ENCODE results near the gene MESD.
A peak's percentile ranks its signal among the peaks of the same experiment; 100 is the strongest.

Gene MESD

DNA sequence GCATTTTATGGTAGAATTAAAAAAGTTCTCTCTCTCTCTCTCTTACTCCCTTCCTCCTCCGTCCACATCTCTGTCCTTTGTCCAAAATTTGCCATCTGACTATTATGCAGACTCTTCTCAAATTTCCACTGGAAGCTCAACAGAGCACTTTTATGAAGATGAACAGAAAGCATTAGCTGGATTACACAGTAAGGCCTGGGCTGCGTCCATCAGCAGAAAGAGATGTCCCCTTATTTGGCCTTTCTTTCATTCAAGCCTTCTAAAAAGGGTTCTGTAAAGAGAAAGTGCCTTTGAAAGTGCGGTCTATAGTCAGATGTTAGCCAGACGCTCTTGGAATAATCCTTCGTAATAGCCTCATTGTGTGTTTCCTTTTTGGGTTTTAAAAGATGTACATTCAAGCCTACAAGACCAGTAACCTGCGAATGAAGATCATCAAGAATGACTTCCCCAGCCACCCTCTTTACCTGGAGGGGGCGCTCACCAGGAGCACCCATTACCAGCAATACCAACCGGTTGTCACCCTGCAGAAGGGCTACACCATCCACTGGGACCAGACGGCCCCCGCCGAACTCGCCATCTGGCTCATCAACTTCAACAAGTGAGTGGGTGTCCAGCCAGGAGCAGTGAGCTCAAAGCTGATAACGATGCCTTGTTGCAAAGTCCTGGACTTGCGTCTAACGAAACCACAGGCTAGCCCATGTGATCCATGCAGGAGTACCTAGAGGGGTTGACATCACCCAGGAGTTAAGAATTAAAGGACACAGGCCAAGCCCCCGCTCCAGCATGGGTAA lies 53.1 kb downstream of the MESD start:
- H3K9me3 ChIP-seq (ENCODE audit: control insufficient read depth, low read length): no peaks in the 10 kb centered on the region
- H3K4me1 ChIP-seq (ENCODE audit: control insufficient read depth, insufficient read depth, low read length, poor library complexity, severe bottlenecking): peaks cover 29% of the 10 kb centered on the region
- H3K36me3 ChIP-seq (ENCODE audit: control insufficient read depth, insufficient read depth, low read length): peaks cover 2% of the 10 kb centered on the region
- H3K27ac ChIP-seq (ENCODE audit: low read depth, low read length, severe bottlenecking): peak overlapping the region; percentile 43
- 91 to 92% methylated on average over 14 to 16 of the region's 16 CpGs for WGBS, 2 experiments (ENCODE audit: insufficient coverage in 2 of 2)
- no peak overlapping the region for H3K4me3 ChIP-seq (ENCODE audit: extremely low read depth, insufficient read depth, low read length, poor library complexity, severe bottlenecking)

DNA sequence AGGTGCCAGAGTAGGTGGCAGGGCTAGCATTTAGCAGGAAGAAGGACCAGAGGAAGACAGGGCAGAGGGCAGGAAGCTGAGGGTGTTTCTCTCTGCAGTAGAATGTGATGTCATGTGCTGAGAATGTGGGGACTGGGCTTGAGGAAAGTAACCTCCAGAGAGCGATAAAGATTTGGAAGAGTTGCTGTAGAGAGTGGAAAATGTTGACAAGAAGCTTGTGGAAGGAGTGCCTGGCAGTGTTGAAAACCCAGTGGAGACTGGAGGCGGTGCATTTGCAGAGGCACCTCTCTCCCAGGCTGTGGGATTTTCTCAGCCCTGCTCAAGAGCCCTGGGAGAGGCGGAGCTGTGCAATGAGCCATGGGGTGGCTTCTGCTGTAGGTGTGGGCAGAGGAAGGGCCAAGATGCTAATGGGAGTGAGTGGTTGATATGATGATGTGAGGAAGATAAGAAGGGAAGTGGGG lies 54.8 kb downstream of the MESD start:
- Histone ChIP-seq H3K27ac (ENCODE audit: low read depth, low read length, severe bottlenecking) (peak overlapping the region; percentile 86), H3K36me3 (ENCODE audit: control insufficient read depth, insufficient read depth, low read length) (no peaks in the 10 kb centered on the region), H3K4me1 (ENCODE audit: control insufficient read depth, insufficient read depth, low read length, poor library complexity, severe bottlenecking) (peaks cover 29% of the 10 kb centered on the region), H3K9me3 (ENCODE audit: control insufficient read depth, low read length) (no peaks in the 10 kb centered on the region), H3K4me3 (ENCODE audit: extremely low read depth, insufficient read depth, low read length, poor library complexity, severe bottlenecking) (no peak overlapping the region)
- WGBS, 2 experiments (ENCODE audit: insufficient coverage in 2 of 2): 44 to 63% methylated on average over 2 to 3 of the region's 3 CpGs

DNA sequence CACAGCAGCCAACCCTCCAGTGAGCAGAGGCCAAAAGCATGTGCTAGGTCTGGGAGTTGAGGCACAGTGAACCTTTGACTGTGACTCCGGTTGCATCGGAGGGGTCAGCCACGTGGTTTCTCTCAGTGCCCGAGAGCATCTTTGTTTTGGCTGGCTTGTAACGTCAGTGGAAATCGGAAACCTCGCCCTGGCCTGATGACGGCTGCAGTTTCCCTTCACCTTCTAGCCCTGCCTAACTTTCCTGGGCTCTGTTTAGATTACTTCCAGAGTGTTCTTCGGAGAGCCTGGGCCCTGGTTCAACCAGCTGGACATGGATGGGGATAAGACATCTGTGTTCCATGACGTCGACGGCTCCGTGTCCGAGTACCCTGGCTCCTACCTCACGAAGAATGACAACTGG lies 56.6 kb downstream of the MESD start:
- H3K4me1 ChIP-seq (ENCODE audit: control insufficient read depth, insufficient read depth, low read length, poor library complexity, severe bottlenecking): peaks cover 29% of the 10 kb centered on the region
- H3K36me3 ChIP-seq (ENCODE audit: control insufficient read depth, insufficient read depth, low read length): no peaks in the 10 kb centered on the region
- 96% methylated on average over 14 to 15 of the region's 15 CpGs for WGBS, 2 experiments (ENCODE audit: insufficient coverage in 2 of 2)
- H3K4me3 ChIP-seq (ENCODE audit: extremely low read depth, insufficient read depth, low read length, poor library complexity, severe bottlenecking): no peak overlapping the region
- no peaks in the 10 kb centered on the region for H3K9me3 ChIP-seq (ENCODE audit: control insufficient read depth, low read length)
- no peak overlapping the region for H3K27ac ChIP-seq (ENCODE audit: low read depth, low read length, severe bottlenecking)

DNA sequence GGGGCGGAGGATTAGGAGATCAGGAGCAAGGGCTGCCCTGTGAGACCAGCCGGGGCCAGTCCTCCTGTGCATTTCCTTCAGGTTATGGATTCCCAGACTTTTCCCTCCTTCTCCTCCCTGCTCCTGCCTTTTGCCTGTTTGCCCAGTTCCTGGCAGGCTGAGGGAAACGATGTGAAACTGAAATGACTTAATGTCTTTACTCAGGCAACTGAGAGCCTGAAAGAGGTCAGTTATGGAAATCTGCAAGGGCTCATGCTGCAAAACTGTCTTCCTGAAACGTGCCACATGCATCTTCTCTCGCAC lies 57.2 kb downstream of the MESD start:
- 83 to 87% methylated on average over 2 to 3 of the region's 5 CpGs for WGBS, 2 experiments (ENCODE audit: insufficient coverage in 2 of 2)
- Histone ChIP-seq H3K27ac (ENCODE audit: low read depth, low read length, severe bottlenecking) (no peak overlapping the region), H3K9me3 (ENCODE audit: control insufficient read depth, low read length) (no peaks in the 10 kb centered on the region), H3K36me3 (ENCODE audit: control insufficient read depth, insufficient read depth, low read length) (no peaks in the 10 kb centered on the region), H3K4me1 (ENCODE audit: control insufficient read depth, insufficient read depth, low read length, poor library complexity, severe bottlenecking) (peaks cover 29% of the 10 kb centered on the region), H3K4me3 (ENCODE audit: extremely low read depth, insufficient read depth, low read length, poor library complexity, severe bottlenecking) (no peak overlapping the region)

DNA sequence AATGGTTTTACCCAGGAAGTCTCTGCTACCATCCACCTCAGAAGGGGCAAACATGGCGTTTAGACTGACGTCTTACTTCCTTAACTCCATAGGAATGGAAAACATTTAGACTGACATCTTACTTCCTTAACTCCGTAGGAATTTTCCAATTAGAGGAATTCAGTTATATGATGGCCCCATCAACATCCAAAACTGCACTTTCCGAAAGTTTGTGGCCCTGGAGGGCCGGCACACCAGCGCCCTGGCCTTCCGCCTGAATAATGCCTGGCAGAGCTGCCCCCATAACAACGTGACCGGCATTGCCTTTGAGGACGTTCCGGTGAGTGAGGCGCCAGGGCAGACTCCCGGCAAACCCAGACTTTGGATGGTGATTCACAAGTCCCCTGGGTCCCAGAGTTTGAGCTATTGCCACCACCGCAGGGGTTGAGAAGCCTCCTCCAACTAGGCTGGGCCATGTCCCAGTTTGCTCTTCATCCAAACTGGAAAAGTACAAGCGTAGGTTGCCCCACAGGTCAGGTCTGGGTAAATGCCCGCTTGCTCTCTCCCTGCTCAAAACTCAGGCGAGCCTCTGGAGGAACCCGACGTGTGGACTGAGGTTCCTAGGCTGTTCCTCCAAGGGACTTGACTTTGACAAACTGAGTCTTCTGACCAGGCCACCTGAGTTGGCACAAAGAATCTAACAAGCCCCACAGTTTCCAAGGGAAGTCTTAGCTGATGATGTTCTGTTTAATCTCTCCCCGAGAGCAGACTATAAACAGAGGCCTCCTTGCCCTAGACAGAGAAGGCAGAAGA lies 57.7 kb downstream of the MESD start:
- no peaks in the 10 kb centered on the region for H3K9me3 ChIP-seq (ENCODE audit: control insufficient read depth, low read length)
- no peak overlapping the region for H3K4me3 ChIP-seq (ENCODE audit: extremely low read depth, insufficient read depth, low read length, poor library complexity, severe bottlenecking)
- peaks cover 29% of the 10 kb centered on the region for H3K4me1 ChIP-seq (ENCODE audit: control insufficient read depth, insufficient read depth, low read length, poor library complexity, severe bottlenecking)
- WGBS, 2 experiments (ENCODE audit: insufficient coverage in 2 of 2): 96 to 99% methylated on average over 19 of the region's 20 CpGs
- H3K27ac ChIP-seq (ENCODE audit: low read depth, low read length, severe bottlenecking): no peak overlapping the region
- H3K36me3 ChIP-seq (ENCODE audit: control insufficient read depth, insufficient read depth, low read length): no peaks in the 10 kb centered on the region

DNA sequence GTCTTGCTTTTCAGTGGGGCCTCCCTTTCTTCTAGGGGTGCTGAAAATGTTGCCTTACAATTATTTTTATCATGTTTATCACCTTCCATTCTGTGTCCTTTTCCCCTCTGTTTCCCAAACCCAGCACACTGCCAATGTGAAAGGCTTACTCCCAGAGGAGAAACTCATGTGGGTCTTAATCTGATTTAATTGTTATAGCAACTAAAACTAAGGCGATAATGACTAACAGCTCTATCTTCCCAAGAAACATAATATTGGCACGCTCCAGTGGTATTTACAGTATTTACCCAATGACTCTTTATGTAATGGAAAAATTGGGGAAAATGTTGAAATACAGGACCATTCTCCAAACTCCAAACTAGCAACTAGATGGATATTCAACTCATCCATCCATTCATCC lies 58.4 kb downstream of the MESD start:
- Histone ChIP-seq H3K4me3 (ENCODE audit: extremely low read depth, insufficient read depth, low read length, poor library complexity, severe bottlenecking) (no peak overlapping the region), H3K9me3 (ENCODE audit: control insufficient read depth, low read length) (no peaks in the 10 kb centered on the region), H3K36me3 (ENCODE audit: control insufficient read depth, insufficient read depth, low read length) (no peaks in the 10 kb centered on the region), H3K4me1 (ENCODE audit: control insufficient read depth, insufficient read depth, low read length, poor library complexity, severe bottlenecking) (peaks cover 29% of the 10 kb centered on the region), H3K27ac (ENCODE audit: low read depth, low read length, severe bottlenecking) (no peak overlapping the region)
- no CpG with 5 or more reads among the region's 2 CpGs for WGBS, 2 experiments (ENCODE audit: insufficient coverage in 2 of 2)

DNA sequence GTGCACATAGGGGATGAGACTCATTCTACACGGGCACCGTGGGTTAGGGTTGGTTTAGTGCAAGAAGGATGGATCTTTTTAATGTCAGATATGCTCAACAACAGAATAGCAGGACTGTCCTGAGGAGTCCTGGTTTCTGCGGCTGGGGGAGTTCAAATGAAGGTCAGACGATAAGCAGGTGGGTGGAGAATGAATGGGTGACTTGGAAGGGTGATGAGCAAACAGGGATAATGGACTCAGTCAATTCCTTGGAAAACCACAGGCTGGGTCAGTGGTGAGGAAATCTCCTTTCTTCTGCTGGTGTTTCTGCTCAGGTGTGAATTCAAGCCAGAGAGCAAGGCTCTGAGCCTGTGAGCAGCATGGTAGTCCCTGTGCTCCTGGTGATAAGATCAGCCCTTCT lies 59.9 kb downstream of the MESD start:
- H3K27ac ChIP-seq (ENCODE audit: low read depth, low read length, severe bottlenecking): no peak overlapping the region
- H3K4me3 ChIP-seq (ENCODE audit: extremely low read depth, insufficient read depth, low read length, poor library complexity, severe bottlenecking): no peak overlapping the region
- no peaks in the 10 kb centered on the region for H3K36me3 ChIP-seq (ENCODE audit: control insufficient read depth, insufficient read depth, low read length)
- H3K4me1 ChIP-seq (ENCODE audit: control insufficient read depth, insufficient read depth, low read length, poor library complexity, severe bottlenecking): peaks cover 21% of the 10 kb centered on the region
- WGBS, 2 experiments (ENCODE audit: insufficient coverage in 2 of 2): 90 to 91% methylated on average over 4 of the region's 4 CpGs
- H3K9me3 ChIP-seq (ENCODE audit: control insufficient read depth, low read length): no peaks in the 10 kb centered on the region

DNA sequence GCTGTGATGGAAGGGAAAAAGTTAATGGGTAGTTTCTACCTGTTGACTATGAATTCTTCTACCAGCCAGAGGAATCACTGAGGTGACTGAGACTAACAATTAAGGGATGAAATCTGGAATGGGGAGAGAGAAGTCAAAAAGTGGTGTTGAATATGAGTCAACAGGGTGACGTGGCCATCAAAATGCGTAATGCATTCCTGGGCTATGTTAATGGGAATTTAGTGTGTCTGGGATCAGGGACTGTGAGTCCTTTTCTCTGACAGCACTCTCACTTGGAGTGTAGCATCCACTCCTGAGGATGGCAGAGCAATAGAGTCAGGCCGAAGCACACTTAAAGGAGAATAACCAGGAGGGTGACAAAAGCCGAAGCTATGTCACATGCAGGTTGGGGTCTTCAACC lies 60.4 kb downstream of the MESD start:
- peaks cover 16% of the 10 kb centered on the region for H3K4me1 ChIP-seq (ENCODE audit: control insufficient read depth, insufficient read depth, low read length, poor library complexity, severe bottlenecking)
- whole genome bisulfite sequencing, 2 experiments (ENCODE audit: insufficient coverage in 2 of 2): 97 to 98% methylated on average over 4 of the region's 4 CpGs
- H3K36me3 ChIP-seq (ENCODE audit: control insufficient read depth, insufficient read depth, low read length): no peaks in the 10 kb centered on the region
- no peaks in the 10 kb centered on the region for H3K9me3 ChIP-seq (ENCODE audit: control insufficient read depth, low read length)
- no peak overlapping the region for H3K4me3 ChIP-seq (ENCODE audit: extremely low read depth, insufficient read depth, low read length, poor library complexity, severe bottlenecking)
- no peak overlapping the region for H3K27ac ChIP-seq (ENCODE audit: low read depth, low read length, severe bottlenecking)

DNA sequence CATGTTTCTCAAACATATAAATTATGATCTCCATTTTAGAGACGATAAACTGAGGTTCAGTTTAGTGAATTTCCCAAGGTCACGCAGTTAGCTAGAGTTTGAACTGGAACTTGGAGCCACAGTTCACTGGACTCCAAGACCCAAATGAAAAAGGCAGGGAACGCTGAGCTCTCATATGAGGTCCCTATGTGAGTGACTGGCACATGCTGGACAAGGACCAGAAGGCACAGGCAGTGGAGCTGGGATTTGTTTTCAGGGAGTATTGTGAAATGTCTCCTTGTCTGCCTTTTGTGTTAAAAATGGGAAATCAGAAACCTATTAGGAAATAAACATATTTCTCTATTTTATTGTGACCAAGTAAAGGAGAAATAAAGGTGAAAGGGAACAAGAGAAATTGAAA lies 63.5 kb downstream of the MESD start:
- Histone ChIP-seq H3K36me3 (ENCODE audit: control insufficient read depth, insufficient read depth, low read length) (no peaks in the 10 kb centered on the region), H3K4me3 (ENCODE audit: extremely low read depth, insufficient read depth, low read length, poor library complexity, severe bottlenecking) (no peak overlapping the region), H3K4me1 (ENCODE audit: control insufficient read depth, insufficient read depth, low read length, poor library complexity, severe bottlenecking) (no peaks in the 10 kb centered on the region), H3K9me3 (ENCODE audit: control insufficient read depth, low read length) (no peaks in the 10 kb centered on the region), H3K27ac (ENCODE audit: low read depth, low read length, severe bottlenecking) (no peak overlapping the region)
- WGBS, 2 experiments (ENCODE audit: insufficient coverage in 2 of 2): 91 to 93% methylated on average over 3 of the region's 3 CpGs

DNA sequence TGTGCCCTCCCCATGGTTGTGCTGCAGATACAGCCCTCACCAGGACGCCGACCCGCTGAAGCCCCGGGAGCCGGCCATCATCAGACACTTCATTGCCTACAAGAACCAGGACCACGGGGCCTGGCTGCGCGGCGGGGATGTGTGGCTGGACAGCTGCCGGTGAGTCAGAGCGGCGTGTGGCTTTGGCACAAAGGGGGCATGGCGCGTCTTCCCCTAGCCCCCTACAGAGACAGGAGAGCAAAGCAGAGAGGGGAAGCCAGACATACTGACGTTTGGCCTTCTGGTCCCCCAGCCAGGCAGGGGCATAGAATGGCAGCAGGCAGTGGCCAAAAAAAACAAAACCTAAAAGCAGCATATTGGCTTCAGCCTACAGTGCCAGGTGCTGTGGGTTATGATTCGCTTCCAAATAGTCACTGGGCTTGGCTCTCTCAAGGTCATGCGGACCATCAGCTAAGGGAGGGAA lies 64.0 kb downstream of the MESD start:
- H3K9me3 ChIP-seq (ENCODE audit: control insufficient read depth, low read length): no peaks in the 10 kb centered on the region
- WGBS, 2 experiments (ENCODE audit: insufficient coverage in 2 of 2): 85 to 96% methylated on average over 7 to 12 of the region's 17 CpGs
- H3K4me1 ChIP-seq (ENCODE audit: control insufficient read depth, insufficient read depth, low read length, poor library complexity, severe bottlenecking): no peaks in the 10 kb centered on the region
- no peaks in the 10 kb centered on the region for H3K36me3 ChIP-seq (ENCODE audit: control insufficient read depth, insufficient read depth, low read length)
- H3K4me3 ChIP-seq (ENCODE audit: extremely low read depth, insufficient read depth, low read length, poor library complexity, severe bottlenecking): no peak overlapping the region
- no peak overlapping the region for H3K27ac ChIP-seq (ENCODE audit: low read depth, low read length, severe bottlenecking)

DNA sequence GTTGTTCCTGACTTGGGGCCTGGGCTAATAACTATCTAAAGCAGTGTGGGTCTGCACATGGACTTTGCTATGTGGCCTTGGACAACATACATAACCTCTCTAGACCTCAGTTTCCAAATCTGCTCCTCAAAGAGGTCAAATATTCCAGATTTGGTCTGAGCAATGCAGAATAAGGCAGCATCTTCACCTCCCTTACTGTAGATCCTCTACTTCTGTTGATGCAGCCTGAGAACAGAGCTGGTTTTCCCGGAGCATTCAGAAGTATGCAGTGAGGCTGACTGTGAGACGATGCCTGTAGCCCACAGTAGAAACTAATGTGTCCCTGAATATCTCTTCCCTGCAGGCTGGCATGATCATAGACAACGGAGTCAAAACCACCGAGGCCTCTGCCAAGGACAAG lies 65.3 kb downstream of the MESD start:
- H3K36me3 ChIP-seq (ENCODE audit: control insufficient read depth, insufficient read depth, low read length): no peaks in the 10 kb centered on the region
- no peaks in the 10 kb centered on the region for H3K9me3 ChIP-seq (ENCODE audit: control insufficient read depth, low read length)
- 87 to 94% methylated on average over 4 of the region's 4 CpGs for WGBS, 2 experiments (ENCODE audit: insufficient coverage in 2 of 2)
- no peak overlapping the region for H3K4me3 ChIP-seq (ENCODE audit: extremely low read depth, insufficient read depth, low read length, poor library complexity, severe bottlenecking)
- H3K27ac ChIP-seq (ENCODE audit: low read depth, low read length, severe bottlenecking): no peak overlapping the region
- no peaks in the 10 kb centered on the region for H3K4me1 ChIP-seq (ENCODE audit: control insufficient read depth, insufficient read depth, low read length, poor library complexity, severe bottlenecking)

All from mesodermal cell (in vitro differentiated cells).